Psoas muscle (tissue), 8 donors: ENCODE results near the gene SQOR. TPM values are rescaled to one million over a fixed set of nuclear protein-coding genes. Genes with fewer than 3 reads are reported as not detected.
A peak's percentile ranks its signal among the peaks of the same experiment; 100 is the strongest.

Experiments used
- ATAC-seq, 4 donors: fragments of 200-7000 bp; cut with Tn5 transposase; one replicate each; pipeline ENCODE4 v1.9.1; 2020; ENCODE audit warnings: moderate library complexity in 3 of 4, mild to moderate bottlenecking in 2 of 4
- DNase-seq, 2 donors: peaks; one replicate each; pipeline ENCODE4 v3.0.0-alpha.2; 2020
- H3K27ac ChIP-seq: fragments of 200-600 bp; one replicate; pipeline ENCODE4 v1.8.0; 2022
- H3K27me3 ChIP-seq, 3 donors: fragments of 200-600 bp in 1 of 3; one replicate each; pipeline versions ENCODE4 v1.6.1 to v1.8.0; 2013 to 2022; ENCODE audit warnings: low read length in 2 of 3, mild to moderate bottlenecking in 2 of 3, moderate library complexity in 1 of 3; ENCODE audit not compliant: insufficient read depth in 3 of 3
- H3K36me3 ChIP-seq, 2 donors: fragments of 200-600 bp in 1 of 2; one replicate each; pipeline versions ENCODE4 v1.6.1 to v1.8.0; 2013 to 2022; ENCODE audit warnings: low read depth in 1 of 2, mild to moderate bottlenecking in 1 of 2, moderate library complexity in 1 of 2; ENCODE audit not compliant: insufficient read depth in 1 of 2
- H3K4me1 ChIP-seq: fragments of 200-600 bp; one replicate; pipeline ENCODE4 v1.8.0; 2022
- H3K4me3 ChIP-seq: fragments of 200-600 bp; one replicate; pipeline ENCODE4 v1.8.0; 2022; ENCODE audit warnings: mild to moderate bottlenecking
- H3K9me3 ChIP-seq: fragments of 200-600 bp; one replicate; pipeline ENCODE4 v1.8.0; 2022
- WGBS, 3 donors: extraction: QIAGEN DNeasy Blood & Tissue Kit; methylation state at CpG; one replicate each; pipeline versions ENCODE4 v1.1.6 to v1.1.7; 2013; 5-methylcytosine and 5-hydroxymethylcytosine counted together
- intact Hi-C, 2 donors: fragments of 100-400 bp; cut with DNase I; formaldehyde crosslinking; loops; one replicate each; pipeline versions ENCODE4 v1.11.0 to v1.14.2; 2022
- polyA plus RNA-seq, 3 donors: library from polyadenylated mRNA; stranded (reverse); fragments of 200-250 nt; gene quantifications; one replicate each; pipeline ENCODE4 v1.2.3, GENCODE V29; 2013
- total RNA-seq, 4 donors: library from RNA; stranded (reverse); fragmentation: NEBNext Ultra II Directional in 2 of 4; extraction: Animal tissue kit (Norgen Biotek cat#: 25700) in 2 of 4; gene quantifications; one replicate each; pipeline versions ENCODE4 v1.2.1 to v1.2.4, GENCODE V29; 2021 to 2023
- TF ChIP-seq, protein P1 (sequence below): fragments of 200-600 bp; IDR thresholded peaks from one replicate; pipeline ENCODE4 v1.8.0; 2022; ENCODE audit warnings: antibody characterized with exemption
- donor health status: healthy with polysubstance abuse.
- donor health status: DM: no; HTN: no; CAD: no; lungs with moderate emphysema.
- donor health status: Bipolar disorder and iron deficiency.
- donor health status: healthy.
- donor health status: DM: yes; HTN: yes; CAD: no.
- donor health status: DM: no; HTN: no; CAD: no.
- donor health status: DM: no; HTN: no; CAD: no.
- donor health status: DM: yes; HTN: yes; CAD: no.

Gene SQOR
- total and polyA plus RNA-seq, 7 donors = 46.5 to 174 (median 142) TPM

DNA sequence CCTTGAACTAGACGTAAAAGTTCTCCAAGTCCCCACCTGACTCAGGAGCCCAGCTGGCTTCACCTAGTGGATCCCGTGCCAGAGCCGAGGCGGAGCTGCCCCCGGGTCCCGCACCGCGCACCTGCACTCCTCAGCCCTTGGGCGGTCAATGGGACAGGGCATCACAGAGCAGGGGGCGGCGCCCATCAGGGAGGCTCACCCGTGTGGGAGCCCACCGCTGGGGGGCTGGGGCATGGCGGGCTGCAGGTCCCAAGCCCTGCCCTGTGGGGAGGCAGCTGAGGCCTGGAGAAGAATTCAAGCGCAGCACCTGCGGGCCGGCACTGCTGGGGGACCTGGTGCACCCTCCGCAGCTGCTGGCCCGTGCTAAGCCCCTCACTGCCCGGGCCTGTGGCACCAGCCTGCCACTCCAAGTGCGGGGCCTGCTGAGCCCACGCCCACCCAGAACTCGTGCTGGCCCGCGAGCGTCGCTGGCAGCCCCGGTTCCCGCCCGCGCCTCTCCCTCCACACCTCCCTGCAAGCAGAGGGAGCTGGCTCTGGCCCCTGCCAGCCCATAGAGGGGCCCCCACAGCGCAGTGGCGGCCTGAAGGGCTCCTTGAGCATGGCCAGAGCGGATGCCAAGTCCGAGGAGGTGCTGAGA is 16.2 kb downstream of the SQOR start:
- ATAC-seq = no peak
- 97 to 98% (median 97%) methylated on average over 33 to 35 of the region's 35 CpGs for WGBS, 3 donors

DNA sequence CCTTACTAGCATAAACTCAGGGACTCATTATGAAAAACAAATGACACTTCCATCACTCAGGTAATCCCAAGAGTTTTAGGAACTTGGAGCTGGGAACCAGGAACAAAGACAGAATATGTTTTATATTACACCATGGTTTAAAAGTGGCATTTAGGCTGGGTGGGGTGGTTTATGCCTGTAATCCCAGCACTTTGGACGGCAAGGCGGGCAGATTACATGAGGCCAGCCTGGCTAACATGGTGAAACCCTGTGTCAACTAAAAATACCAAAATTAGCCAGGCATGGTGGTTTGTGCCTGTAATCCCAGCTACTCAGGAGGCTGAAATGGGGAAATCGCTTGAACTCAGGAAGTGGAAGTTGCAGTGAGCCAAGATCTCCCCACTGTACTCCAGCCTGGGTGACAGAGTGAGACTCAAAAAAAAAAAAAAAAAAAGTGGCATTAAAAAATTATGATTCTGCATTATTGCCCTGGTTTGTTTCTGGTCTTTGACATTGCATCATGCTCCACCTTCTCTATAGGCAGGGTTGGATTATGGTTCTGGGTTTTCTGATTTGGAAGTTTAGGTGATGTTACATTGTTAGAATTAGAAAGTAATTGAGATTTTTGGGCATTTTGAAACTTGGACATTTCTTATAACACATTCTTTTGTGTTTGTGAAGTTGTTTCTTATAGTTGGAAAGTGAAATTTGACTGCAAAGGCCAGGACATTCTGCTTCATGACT is 19.0 kb downstream of the SQOR start:
- Histone ChIP-seq H3K4me1 (peaks cover 42% of the 10 kb centered on the region), H3K4me3 (no peak overlapping the region), H3K36me3 (peaks cover 0 to 5% of the 10 kb centered on the region in 2 donors), H3K9me3 (no peaks in the 10 kb centered on the region), H3K27ac (peak overlapping the region; percentile 26), H3K27me3 (no peaks in the 10 kb centered on the region)
- TF ChIP-seq, protein P1, sequence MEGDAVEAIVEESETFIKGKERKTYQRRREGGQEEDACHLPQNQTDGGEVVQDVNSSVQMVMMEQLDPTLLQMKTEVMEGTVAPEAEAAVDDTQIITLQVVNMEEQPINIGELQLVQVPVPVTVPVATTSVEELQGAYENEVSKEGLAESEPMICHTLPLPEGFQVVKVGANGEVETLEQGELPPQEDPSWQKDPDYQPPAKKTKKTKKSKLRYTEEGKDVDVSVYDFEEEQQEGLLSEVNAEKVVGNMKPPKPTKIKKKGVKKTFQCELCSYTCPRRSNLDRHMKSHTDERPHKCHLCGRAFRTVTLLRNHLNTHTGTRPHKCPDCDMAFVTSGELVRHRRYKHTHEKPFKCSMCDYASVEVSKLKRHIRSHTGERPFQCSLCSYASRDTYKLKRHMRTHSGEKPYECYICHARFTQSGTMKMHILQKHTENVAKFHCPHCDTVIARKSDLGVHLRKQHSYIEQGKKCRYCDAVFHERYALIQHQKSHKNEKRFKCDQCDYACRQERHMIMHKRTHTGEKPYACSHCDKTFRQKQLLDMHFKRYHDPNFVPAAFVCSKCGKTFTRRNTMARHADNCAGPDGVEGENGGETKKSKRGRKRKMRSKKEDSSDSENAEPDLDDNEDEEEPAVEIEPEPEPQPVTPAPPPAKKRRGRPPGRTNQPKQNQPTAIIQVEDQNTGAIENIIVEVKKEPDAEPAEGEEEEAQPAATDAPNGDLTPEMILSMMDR = no peak
- DNase-seq = no peak
- no peak for ATAC-seq
- intact Hi-C loops = no loop called here
- 70 to 75% (median 71%) methylated on average over 3 of the region's 3 CpGs for WGBS, 3 donors

More for the DNA sequence above, 16.2 kb downstream of the SQOR start:
- Histone ChIP-seq H3K4me1 (peaks cover 46% of the 10 kb centered on the region), H3K9me3 (no peaks in the 10 kb centered on the region), H3K4me3 (no peak overlapping the region), H3K36me3 (peaks cover 0 to 5% of the 10 kb centered on the region in 2 donors), H3K27ac (no peak overlapping the region), H3K27me3 (no peaks in the 10 kb centered on the region)
- no peak for DNase-seq
- TF ChIP-seq, protein P1 = no peak
- intact Hi-C loops = no loop called here

DNA sequence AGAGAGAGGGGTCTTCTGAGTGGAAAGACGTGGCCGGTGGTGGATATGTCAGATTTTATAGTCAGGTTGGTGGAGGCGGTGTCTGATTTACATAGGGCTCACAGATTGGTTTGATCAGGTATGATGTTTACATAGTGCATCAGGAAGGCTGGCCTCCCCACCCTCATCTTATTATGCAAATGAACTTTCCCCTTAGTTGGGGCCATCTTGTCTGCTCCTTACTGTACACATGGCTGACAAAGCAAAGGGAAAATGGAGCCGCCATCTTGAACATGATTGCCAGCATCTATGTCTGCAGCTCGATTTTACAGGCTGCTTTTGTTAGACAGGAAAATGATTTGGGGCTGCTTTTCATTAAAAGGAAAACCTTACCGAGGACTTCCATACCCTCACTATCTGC is 19.9 kb downstream of the SQOR start:
- H3K27me3 ChIP-seq = no peaks in the 10 kb centered on the region
- ATAC-seq = no peak
- no peak overlapping the region for H3K4me3 ChIP-seq
- DNase-seq = no peak
- WGBS, 3 donors = 89 to 92% (median 90%) methylated on average over 6 of the region's 6 CpGs
- H3K9me3 ChIP-seq = no peaks in the 10 kb centered on the region
- H3K4me1 ChIP-seq = peaks cover 39% of the 10 kb centered on the region
- TF ChIP-seq, protein P1 = no peak
- H3K36me3 ChIP-seq = peaks cover 0 to 6% of the 10 kb centered on the region in 2 donors
- intact Hi-C loops = no loop called here
- H3K27ac ChIP-seq = no peak overlapping the region

DNA sequence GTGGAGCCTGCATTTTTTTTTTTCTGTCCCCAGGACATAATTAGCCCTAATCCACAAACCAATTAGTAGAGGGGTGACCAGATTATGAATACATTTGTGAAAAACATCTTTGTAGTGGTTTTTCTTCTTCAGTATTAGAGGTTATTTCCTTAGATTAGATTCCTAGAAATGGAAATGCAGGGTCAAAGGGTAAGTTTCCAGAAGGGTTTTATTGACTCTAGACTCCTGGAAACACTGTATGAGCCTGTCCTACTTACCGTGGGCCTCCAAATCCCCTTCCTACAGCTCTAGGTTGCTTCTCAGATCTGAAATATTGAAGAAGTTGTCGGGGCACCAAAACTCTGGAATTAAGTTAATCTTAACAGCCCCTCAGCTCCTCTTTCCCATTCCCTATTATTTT is 22.4 kb downstream of the SQOR start:
- H3K9me3 ChIP-seq = no peaks in the 10 kb centered on the region
- H3K36me3 ChIP-seq = peaks cover 8 to 11% of the 10 kb centered on the region in 2 donors
- no peak overlapping the region for H3K4me3 ChIP-seq
- 63 to 86% (median 82%) methylated on average over 2 of the region's 2 CpGs for WGBS, 3 donors
- H3K27ac ChIP-seq = peak overlapping the region; percentile 87
- no peaks in the 10 kb centered on the region for H3K27me3 ChIP-seq
- peaks cover 46% of the 10 kb centered on the region for H3K4me1 ChIP-seq
- ATAC-seq = no peak
- intact Hi-C loops = no loop called here
- DNase-seq = no peak
- TF ChIP-seq, protein P1 = no peak
